Measurements from ENCODE around the gene ZNF142.

The ZNF142 gene

GRCh38 chr2:218648787-218649100 lies 10.7 kb downstream of the ZNF142 start:
- DNase-seq: no peak

- peak; percentile 51 for DNase-seq
Observed at GRCh38 chr2:218648088-218648786, 11.2 kb downstream of the ZNF142 start.

- DNase-seq: no peak
Observed at GRCh38 chr2:218645126-218645525, 14.3 kb downstream of the ZNF142 start.

GRCh38 chr2:218644721-218645120 lies 14.7 kb downstream of the ZNF142 start:
- no peak for DNase-seq

- DNase-seq: no peak
Observed at GRCh38 chr2:218643751-218644310, 15.6 kb downstream of the ZNF142 start.

GRCh38 chr2:218642786-218643185 lies 16.6 kb downstream of the ZNF142 start:
- no peak for DNase-seq

GRCh38 chr2:218642121-218642656 lies 17.2 kb downstream of the ZNF142 start:
- DNase-seq: no peak

GRCh38 chr2:218638372-218638771 lies 21.1 kb downstream of the ZNF142 start:
- no peak for DNase-seq

GRCh38 chr2:218635719-218636118 lies 23.7 kb downstream of the ZNF142 start:
- DNase-seq: no peak

GRCh38 chr2:218631837-218632236 lies 27.6 kb downstream of the ZNF142 start:
- no peak for DNase-seq

GRCh38 chr2:218627939-218628338 lies 31.5 kb downstream of the ZNF142 start:
- DNase-seq: no peak

GRCh38 chr2:218626369-218626768 lies 33.1 kb downstream of the ZNF142 start:
- DNase-seq: no peak

- no peak for DNase-seq
Observed at GRCh38 chr2:218623366-218623705, 36.1 kb downstream of the ZNF142 start.

- no peak for DNase-seq
Observed at GRCh38 chr2:218622606-218623365, 36.6 kb downstream of the ZNF142 start.

GRCh38 chr2:218621007-218621406 lies 38.4 kb downstream of the ZNF142 start:
- no peak for DNase-seq

GRCh38 chr2:218618102-218618860 lies 41.1 kb downstream of the ZNF142 start:
- no peak for DNase-seq

GRCh38 chr2:218615868-218616315 lies 43.5 kb downstream of the ZNF142 start:
- no peak for DNase-seq

GRCh38 chr2:218607436-218608115 lies 51.8 kb downstream of the ZNF142 start, which contains the start of gene PLCD4:
Gene PLCD4, plus strand, starts transcription at chr2:218607899. Its CDS starts 7,841 bp downstream, at chr2:218615740.
- no peak for DNase-seq

GRCh38 chr2:218605432-218605831 lies 54.0 kb downstream of the ZNF142 start:
- DNase-seq: peak; percentile 47
